GOT3 (cell line): ENCODE results near the gene AP5Z1.

ENCODE experiments used
- DNase-seq: peaks from one replicate; lab custom pipeline; 2025; ENCODE audit warnings: mixed read lengths; lab: John Stamatoyannopoulos, UW

Gene AP5Z1

DNA sequence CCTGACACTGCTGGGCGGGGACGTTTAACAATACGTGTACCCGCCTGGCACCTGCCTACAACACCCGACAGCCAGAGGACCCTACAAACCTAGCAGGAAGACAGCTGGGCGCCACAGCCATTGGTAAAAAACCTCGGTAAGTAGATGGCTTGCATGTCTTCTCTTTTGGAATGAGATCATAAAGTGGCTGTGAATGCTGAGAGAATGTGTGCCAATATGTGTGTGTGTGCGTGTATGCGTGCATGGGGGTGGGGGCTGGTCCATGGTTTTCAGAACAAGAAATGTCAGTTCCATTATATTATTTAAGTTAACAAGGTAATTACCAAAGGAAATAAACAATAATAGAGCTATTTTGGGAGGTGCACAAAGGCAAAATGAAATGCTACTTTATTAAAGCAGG, 47.3 kb downstream of the AP5Z1 start:
- DNase-seq: no peak

DNA sequence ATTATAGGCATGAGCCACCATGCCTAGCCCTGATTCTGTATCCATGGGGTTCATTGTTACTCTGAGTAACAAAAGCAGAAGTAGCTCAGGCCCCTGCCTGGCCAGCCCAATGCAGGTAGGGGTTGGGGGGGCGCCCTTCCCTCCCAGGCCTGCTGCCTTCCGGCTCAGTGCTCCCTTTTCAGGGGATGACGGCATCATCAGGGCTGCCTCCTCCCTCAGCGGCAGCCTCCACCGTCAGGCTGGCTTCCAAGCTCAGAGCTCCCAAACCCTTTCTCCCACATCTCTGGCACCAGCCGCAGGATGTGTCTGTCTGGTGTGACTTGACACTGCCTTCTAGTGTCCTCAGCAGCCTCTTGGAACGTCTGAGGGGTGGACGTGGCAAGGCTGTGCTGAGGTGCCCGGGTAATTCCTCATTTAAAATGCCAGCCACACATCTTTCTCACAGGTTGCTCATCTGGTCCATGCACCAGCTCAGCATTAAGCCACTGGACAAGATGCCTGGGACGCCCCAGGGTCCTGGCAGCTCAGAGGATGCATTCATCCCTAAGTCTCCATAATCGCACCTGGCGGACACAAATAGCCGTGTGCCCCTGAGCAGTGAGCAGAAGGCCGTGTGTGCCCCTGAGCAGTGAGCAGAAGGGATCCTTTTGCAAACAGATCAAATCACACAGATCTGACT, 48.2 kb downstream of the AP5Z1 start:
- DNase-seq: no peak

DNA sequence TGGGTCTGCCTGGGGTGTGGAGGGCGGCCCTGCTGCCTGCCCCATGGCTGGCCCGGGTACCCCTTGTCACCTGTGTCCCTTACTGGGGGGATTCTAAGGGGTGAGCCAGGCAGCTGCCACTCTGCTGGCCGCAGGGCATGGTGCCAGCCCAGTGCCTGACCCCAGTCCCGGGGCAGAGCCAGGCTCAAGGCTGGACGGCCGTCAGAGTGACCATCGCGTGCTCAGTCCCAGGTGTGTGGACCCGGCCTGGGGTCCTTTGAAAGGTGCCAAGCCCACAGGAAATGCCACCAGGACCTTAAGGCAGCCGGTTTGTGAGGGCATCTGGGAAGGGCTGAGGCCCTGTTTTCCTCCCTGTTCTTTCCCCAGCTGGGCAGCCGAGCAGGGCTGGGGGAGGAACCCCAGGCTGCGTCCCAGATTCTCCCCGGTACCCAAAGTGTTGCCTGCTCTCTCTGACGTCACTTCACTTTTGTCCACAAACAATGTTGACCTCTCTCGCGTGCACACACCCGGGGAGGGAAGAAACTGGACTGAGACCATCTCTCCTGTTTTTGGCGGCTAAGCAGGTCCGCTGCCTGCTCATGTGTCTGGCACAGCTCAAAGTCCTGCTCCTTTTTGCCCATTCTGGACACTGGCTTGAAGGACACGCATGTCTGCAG, 48.8 kb downstream of the AP5Z1 start:
- no peak for DNase-seq

- no peak for DNase-seq
Measured at GRCh38 chr7:4825081-4825480, 49.7 kb downstream of the AP5Z1 start.

DNA sequence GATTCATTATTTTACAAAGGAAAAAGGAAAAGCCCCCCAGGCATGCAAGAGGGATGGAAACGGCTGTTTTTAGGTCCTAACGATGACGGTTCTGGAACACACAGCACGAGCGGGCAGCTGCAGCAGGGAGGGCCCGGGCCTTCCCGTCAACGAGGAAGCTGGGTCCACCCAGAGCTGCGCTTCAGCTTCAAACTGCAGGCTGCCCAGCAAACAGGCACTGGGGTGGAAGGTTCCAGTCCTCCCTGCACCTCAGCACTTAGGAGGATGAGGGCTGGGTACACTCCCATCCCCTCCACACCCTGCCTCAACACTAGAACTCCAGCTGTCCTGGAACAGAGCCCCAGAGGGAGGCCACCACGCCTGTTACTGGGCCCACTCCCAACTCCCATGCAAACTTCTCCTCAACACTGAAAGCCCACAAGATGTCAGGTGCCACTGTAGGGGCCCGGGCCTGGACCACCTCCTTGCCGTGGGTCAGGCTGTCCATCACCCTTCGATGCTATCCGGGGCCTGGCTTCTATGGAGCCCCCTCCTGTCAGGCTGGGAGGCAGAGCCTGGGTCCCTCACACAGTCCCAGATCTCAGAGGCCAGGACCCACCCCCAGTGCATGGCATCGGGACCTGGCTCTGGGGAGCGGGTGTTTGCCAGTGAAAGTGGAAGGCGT, 53.4 kb downstream of the AP5Z1 start:
- no peak for DNase-seq

DNA sequence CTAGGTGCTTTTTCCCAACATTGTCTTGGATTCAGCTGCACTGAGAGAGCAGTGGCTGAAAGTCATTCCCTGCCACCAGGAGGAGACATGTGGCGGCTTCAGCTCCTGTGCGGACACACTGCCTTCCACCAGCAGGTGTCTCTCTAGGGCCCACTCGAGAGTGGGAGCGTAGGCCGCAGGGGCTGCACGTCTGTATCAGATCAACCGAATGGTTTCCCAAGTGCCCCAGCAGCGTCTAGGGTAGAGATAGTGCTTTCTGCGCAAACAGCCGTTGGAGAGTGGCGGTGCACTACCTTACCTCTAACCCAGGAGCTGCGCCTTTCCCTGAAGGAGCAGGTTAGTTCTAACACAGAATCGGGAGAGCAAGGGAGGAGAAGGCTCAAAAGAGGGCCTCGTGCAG, 54.8 kb downstream of the AP5Z1 start:
- DNase-seq: no peak

DNA sequence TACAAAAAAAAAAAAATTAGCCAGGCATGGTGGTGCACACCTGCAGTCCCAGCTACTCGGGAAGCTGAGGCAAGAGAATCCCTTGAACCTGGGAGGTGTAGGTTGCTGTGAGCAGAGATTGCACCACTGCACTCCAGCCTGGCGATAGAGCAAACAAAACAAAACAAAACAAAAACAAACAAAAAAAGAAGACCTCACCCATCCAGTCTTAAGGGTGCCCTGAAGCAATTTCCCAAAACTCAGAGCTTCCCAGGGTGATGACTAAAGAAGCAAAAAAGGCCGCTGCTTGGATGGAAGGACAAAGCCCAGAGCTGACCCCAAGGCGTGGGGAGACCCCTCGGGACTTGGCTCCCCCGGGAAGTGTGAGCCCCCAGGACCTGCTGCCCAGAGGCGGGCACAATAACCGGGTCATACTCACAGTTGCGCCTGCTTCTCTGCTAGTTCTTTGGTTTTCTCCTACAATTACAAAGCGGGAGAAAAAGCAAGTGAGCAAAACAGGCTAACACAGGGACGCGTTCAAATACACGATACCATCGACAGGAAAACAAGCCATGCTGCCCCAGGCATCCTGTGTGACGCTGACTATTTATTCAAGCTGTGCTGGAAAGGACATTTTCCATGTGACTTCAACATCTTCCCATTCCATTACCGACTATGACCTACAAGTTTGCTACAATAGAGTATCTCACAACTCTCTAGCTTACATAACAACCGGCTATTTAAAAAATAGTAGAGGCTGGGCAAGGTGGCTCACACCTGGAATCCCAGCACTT, 56.5 kb downstream of the AP5Z1 start:
- DNase-seq: no peak

- no peak for DNase-seq
Measured at GRCh38 chr7:4832711-4833110, 57.3 kb downstream of the AP5Z1 start.

- DNase-seq: no peak
Measured at GRCh38 chr7:4833176-4833575, 57.8 kb downstream of the AP5Z1 start.

DNA sequence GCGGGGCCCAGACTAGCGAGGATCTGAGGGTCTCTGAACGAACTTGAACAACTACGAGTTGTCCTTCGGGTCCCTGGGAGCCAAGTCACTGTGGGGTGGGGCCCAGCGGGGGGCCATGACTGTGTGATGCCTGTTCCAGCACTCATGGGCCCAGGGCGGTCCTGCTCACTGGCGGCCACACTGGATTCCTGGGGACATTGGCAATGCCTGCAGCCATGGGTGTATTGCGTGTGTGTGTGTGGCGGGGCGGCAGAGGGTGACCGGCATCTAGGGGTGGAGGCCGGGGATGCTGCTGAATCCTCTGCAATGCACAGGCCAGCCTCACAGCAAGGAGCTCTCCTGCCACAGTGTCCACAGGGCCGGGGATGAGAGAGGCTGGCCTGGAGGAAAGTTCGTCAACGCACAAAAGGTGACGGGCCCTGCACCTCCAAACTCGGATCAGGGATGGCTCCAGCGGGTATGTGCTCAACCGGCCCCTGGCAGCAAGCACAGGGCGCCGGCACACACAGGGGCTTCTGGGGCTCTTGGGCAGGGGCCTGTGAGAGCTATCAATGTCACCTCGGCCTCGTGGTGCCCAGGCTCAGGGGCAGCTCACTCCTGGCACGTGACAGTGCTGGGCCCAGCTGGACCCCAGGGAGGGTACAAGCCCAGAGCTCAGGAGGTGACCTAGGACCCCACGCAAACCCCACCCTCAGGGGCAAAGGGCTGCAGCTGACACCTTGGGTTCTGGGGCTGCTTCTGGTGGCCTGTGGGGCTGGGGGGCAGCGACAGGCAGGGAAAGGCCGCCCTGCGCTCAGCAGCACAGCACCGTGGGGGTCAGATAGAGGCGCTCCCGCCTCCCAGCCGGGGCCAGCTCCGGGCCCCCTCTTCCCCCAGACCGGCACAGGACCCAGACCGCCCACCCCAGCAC, 58.5 kb downstream of the AP5Z1 start:
- no peak for DNase-seq

DNA sequence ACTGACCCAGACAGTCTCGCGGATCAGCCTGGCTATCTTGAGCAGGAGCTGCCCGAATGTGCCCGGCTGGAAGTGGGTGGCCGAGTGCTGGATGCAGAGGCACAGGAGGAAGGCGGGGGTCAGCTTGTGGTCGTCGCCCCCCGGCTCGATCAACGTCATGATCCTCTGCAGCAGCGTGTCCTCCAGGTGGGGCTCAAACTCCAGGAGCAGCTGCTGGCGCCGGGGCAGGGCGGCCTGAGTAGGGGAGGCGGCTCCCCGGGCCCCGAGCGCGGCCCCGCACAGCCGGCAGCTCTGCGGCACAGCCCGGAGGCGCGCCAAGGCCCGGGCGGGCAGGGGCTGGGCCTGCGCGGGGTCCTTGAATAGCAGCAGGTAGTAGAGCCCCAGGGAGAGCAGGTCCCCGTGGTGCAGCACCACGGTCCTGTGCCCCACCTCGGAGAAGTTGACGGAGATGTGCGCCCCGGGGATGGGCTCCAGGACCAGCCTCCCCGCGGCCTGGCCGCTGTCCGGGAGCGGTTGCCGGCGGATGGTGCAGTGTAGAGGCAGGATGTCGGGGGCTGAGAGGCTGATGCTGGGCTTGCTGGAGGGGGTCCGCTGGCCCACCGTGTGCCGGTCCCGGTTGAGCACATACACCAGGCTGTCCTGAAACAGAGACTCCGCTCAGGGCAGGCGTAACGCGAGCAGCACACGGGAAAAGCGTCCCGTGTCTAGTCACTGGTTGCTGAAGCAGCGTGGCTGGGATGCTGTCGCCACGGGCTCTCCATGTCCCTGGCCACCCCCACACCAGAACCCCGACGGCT, 59.4 kb downstream of the AP5Z1 start:
- DNase-seq: no peak

GRCh38 chr7:4835398-4836205, 60.2 kb downstream of the AP5Z1 start:
- DNase-seq: no peak

GRCh38 chr7:4836206-4836661, 60.8 kb downstream of the AP5Z1 start:
- no peak for DNase-seq

- no peak for DNase-seq
Measured at GRCh38 chr7:4837041-4837802, 61.8 kb downstream of the AP5Z1 start.

GRCh38 chr7:4837803-4838625, 62.6 kb downstream of the AP5Z1 start:
- no peak for DNase-seq

DNA sequence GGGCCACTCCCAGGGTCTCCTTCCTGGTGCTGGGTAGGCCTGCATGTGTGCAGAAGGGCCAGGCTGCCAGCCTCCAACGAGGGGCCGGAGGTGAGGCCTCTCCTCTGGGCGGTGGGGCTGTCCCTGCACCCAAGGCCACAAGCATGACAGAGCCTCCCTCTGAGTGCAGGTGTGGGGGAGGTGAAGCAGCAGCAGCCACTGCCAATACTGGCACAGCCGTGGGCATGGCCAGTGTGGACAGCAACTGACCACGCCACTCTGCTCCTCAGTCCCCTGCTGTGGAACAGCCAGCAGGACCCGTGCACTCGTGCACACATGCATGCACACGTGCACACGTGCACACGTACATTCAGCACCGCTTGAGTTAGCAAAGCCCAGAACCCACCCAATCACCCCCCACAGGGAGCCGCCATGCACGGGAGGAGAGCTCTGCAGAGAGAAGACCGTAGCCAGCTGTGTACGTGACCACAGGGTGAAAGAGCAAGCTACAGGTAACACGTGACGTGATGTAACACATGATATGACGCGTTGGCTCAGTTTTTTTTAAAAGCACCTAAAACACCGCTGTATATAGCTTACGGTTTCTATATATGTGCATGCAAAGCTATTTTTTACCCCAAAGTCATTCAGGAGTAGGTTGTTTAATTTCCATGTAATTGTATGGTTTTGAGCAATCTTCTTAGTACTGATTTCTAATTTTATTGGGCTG, 63.4 kb downstream of the AP5Z1 start:
- DNase-seq: no peak

- DNase-seq: no peak
Measured at GRCh38 chr7:4840079-4840501, 64.7 kb downstream of the AP5Z1 start.
